Right lobe of liver (tissue), 6 donors: Measurements from ENCODE around the gene CCDC88C. TPM values are rescaled to one million over a fixed set of nuclear protein-coding genes. Genes with fewer than 3 reads are reported as not detected.

Source experiments
- ATAC-seq, 4 donors: fragments of 200-7000 bp; cut with Tn5 transposase; one replicate each; pipeline ENCODE4 v1.9.1; 2020; ENCODE audit warnings: mild to moderate bottlenecking in 4 of 4, moderate library complexity in 4 of 4
- DNase-seq, 3 donors: peaks; one replicate each; pipeline ENCODE4 v3.0.0-alpha.2; 2020
- H3K27ac ChIP-seq, 3 donors: fragments of 200-600 bp; one replicate each; pipeline ENCODE4 v1.8.0; 2022
- H3K27me3 ChIP-seq, 2 donors: fragments of 200-600 bp; one replicate each; pipeline ENCODE4 v1.8.0; 2022
- H3K36me3 ChIP-seq, 4 donors: fragments of 200-600 bp; sonication (generic) in 1 of 4; one replicate each; pipeline versions ENCODE4 v1.5.1 to v1.8.0; 2017 to 2022; ENCODE audit warnings: control low read depth in 1 of 4
- H3K4me1 ChIP-seq, 4 donors: fragments of 200-600 bp; sonication (generic) in 1 of 4; one replicate each; pipeline versions ENCODE4 v1.5.1 to v1.8.0; 2017 to 2022; ENCODE audit warnings: control low read depth in 1 of 4
- H3K4me3 ChIP-seq, 3 donors: fragments of 200-600 bp; one replicate each; pipeline ENCODE4 v1.8.0; 2022
- H3K9me3 ChIP-seq, 4 donors: fragments of 200-600 bp; sonication (generic) in 1 of 4; one replicate each; pipeline versions ENCODE4 v1.5.1 to v1.8.0; 2017 to 2022; ENCODE audit warnings: control low read depth in 1 of 4
- POLR2A ChIP-seq: fragments of 450-650 bp; IDR thresholded peaks from one replicate; pipeline ENCODE4 v1.6.1; 2017; ENCODE audit warnings: antibody characterized with exemption, mild to moderate bottlenecking
- WGBS: methylation state at CpG from one replicate; pipeline ENCODE4 v1.1.6; 2018; ENCODE audit warnings: low coverage, low lambda C conversion rate; ENCODE audit not compliant: insufficient coverage; ENCODE audit errors: missing lambda C conversion rate; 5-methylcytosine and 5-hydroxymethylcytosine counted together
- intact Hi-C, 2 donors: fragments of 100-400 bp; cut with DNase I; formaldehyde crosslinking; loops; one replicate each; pipeline versions ENCODE4 v1.11.2 to v1.14.1; 2022
- total RNA-seq, 6 experiments: library from RNA; depleted of rRNA in 2 of 6; stranded (reverse); fragments of >200 nt in 2 of 6; fragmentation: NEBNext Ultra II Directional in 3 of 6; extraction: Animal tissue kit (Norgen Biotek cat#: 25700) in 3 of 6; gene quantifications; one replicate each; pipeline versions ENCODE4 v1.1.0 to v1.2.4, GENCODE V29; 2016 to 2023
- TF ChIP-seq, protein P1 (sequence below), 4 donors: fragments of 200-600 bp in 3 of 4; fragments of 450-650 bp in 1 of 4; IDR thresholded peaks; one replicate each; pipeline versions ENCODE4 v1.5.1 to v1.8.0; 2016 to 2022; ENCODE audit warnings: antibody characterized with exemption in 4 of 4, mild to moderate bottlenecking in 2 of 4
- donor health status: DM: no; HTN: yes; CAD: no.
- donor health status: DM: no; HTN: no; CAD: no.
- donor health status: DM: no; HTN: no; CAD: no.
- donor health status: DM: no; HTN: yes; CAD: no.
- donor health status: DM: no; HTN: yes; CAD: no.

CCDC88C gene
- total RNA-seq, 6 experiments from 2014 or later = 1.2 to 5.7 (median 3.1) TPM

DNA sequence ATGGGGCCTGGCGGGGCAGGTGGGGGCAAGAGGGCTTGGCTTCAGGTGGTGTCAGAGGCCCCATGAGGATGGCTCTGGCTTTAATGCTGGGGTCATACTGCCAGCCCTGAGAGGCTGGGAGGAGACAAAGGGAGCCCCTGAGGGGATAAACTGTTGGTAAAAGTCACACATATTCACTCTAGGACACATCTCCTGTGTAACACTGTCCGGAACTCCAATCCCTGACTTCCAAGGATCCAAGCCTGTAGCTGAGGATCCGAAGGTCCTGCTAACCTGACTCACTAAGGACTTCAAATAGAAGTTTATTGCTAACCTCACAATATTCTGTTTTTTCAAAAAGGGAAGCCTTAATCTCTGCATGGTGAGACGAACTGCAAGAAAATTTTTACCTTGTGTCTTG, 134.0 kb downstream of the CCDC88C start:
- Histone ChIP-seq H3K4me3 (no peak overlapping the region), H3K9me3 (no peaks in the 10 kb centered on the region), H3K4me1 (no peaks in the 10 kb centered on the region), H3K36me3 (no peaks in the 10 kb centered on the region), H3K27ac (no peak overlapping the region), H3K27me3 (no peaks in the 10 kb centered on the region)
- DNase-seq (no peak), ATAC-seq (no peak)
- TF ChIP-seq, protein P1, sequence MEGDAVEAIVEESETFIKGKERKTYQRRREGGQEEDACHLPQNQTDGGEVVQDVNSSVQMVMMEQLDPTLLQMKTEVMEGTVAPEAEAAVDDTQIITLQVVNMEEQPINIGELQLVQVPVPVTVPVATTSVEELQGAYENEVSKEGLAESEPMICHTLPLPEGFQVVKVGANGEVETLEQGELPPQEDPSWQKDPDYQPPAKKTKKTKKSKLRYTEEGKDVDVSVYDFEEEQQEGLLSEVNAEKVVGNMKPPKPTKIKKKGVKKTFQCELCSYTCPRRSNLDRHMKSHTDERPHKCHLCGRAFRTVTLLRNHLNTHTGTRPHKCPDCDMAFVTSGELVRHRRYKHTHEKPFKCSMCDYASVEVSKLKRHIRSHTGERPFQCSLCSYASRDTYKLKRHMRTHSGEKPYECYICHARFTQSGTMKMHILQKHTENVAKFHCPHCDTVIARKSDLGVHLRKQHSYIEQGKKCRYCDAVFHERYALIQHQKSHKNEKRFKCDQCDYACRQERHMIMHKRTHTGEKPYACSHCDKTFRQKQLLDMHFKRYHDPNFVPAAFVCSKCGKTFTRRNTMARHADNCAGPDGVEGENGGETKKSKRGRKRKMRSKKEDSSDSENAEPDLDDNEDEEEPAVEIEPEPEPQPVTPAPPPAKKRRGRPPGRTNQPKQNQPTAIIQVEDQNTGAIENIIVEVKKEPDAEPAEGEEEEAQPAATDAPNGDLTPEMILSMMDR (IDR thresholded peaks at IDR 0.05) = no peak
- no peak for TF ChIP-seq POLR2A
- WGBS = 79% methylated on average over 4 of the region's 4 CpGs
- intact Hi-C loops = loop anchor here in 1 of 2 donors (10.0 kb wide), 1 partner anchor 109 kb away; no protein-coding TSS in a partner anchor

DNA sequence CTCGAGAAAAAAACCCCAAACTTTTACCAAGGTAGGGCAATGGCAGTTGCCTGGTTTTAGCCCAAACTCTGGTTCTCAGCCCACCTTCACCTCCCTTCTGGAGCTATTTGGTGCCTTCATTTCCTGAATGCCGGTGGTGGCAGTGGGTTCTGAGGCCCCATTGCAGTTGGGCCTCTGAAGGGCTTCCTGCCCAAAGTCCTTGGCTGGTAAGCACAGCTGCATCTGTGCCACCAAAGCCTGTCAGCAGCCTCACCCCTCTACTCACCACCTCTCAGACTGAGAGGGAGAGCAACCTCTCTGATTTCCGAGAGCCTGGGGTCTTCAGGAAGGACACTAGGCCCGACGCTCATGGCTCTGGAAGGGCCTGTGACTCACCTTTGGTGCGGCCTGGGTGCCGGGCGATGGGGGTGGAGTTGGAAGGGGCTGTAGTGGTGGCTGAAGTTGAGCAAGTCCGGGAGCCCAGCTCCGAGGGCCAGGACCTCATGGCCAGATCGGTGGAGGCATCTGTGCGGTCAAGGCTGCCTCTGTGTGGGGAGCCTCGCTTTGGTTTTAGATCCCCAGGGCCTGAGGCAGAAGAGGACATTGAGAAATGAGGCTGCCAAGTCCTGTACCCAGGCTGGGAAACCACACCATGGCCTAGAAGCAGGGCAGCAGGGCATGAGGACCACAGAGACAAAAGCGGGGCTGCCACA, 134.5 kb downstream of the CCDC88C start:
- H3K27ac ChIP-seq = no peak overlapping the region
- H3K36me3 ChIP-seq = no peaks in the 10 kb centered on the region
- WGBS = 86% methylated on average over 3 of the region's 14 CpGs
- ATAC-seq (no peak), DNase-seq (no peak)
- no peak for TF ChIP-seq POLR2A
- TF ChIP-seq, protein P1 (IDR thresholded peaks at IDR 0.05) = no peak
- no peaks in the 10 kb centered on the region for H3K4me1 ChIP-seq
- no peaks in the 10 kb centered on the region for H3K9me3 ChIP-seq
- H3K4me3 ChIP-seq = no peak overlapping the region
- H3K27me3 ChIP-seq = no peaks in the 10 kb centered on the region
- intact Hi-C loops = loop anchor here in 1 of 2 donors (10.0 kb wide), 1 partner anchor 108 kb away; no protein-coding TSS in a partner anchor

DNA sequence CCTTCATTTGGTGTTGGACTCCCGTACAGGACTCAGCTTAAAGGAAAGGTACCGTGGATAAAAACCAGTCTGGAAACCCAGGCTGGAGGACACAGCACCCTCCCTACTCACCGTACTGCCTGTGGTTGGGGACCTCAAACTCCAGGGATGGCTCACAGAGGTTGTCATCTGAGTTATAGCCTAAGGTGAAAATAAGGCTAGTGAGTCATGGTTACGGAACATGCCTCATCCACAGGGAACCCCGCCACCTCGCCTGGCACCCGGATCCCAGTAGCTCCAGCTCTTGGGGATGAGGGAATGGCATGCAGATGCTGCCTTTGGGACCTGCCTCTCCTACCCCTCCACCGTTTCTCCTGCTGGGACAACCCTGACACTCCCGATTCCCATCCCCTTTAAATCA, 136.3 kb downstream of the CCDC88C start:
- Histone ChIP-seq H3K27ac (no peak overlapping the region), H3K27me3 (no peaks in the 10 kb centered on the region), H3K4me3 (no peak overlapping the region), H3K9me3 (no peaks in the 10 kb centered on the region), H3K36me3 (no peaks in the 10 kb centered on the region), H3K4me1 (no peaks in the 10 kb centered on the region)
- TF ChIP-seq, protein P1 (IDR thresholded peaks at IDR 0.05) = no peak
- no peak for TF ChIP-seq POLR2A
- DNase-seq (no peak), ATAC-seq (no peak)
- intact Hi-C loops = loop anchor here in 1 of 2 donors (10.0 kb wide), 1 partner anchor 107 kb away; no protein-coding TSS in a partner anchor
- 91% methylated on average over 4 of the region's 9 CpGs for WGBS

DNA sequence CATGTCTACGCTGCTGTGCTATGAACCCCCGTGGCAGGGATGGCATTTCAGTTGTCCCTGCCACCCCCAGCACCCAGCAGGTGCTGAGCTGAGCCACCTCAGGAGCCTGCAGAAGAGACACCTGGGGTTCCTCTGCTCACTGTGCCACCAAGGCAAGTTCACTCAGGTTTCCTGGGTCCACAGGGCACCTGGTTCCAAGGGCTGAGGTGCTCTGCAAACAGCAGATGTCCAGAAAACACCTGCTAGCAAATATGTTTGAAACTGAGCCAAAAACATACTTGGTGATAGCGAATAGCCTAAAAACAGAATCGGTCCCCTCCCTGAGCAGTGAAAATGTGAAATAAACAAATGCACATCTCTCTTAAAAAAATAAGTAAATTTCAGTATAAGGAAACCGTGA, 137.5 kb downstream of the CCDC88C start:
- no peak for DNase-seq
- Histone ChIP-seq H3K27me3 (no peaks in the 10 kb centered on the region), H3K27ac (no peak overlapping the region), H3K4me3 (no peak overlapping the region), H3K4me1 (no peaks in the 10 kb centered on the region), H3K9me3 (no peaks in the 10 kb centered on the region), H3K36me3 (no peaks in the 10 kb centered on the region)
- intact Hi-C loops = loop anchor here in 1 of 2 donors (10.0 kb wide), 1 partner anchor 105 kb away; no protein-coding TSS in a partner anchor
- WGBS = 73% methylated on average over 3 of the region's 5 CpGs
- TF ChIP-seq POLR2A = no peak
- TF ChIP-seq, protein P1 (IDR thresholded peaks at IDR 0.05) = no peak
- no peak for ATAC-seq
